Dermis blood vessel endothelial cell (primary cell): ENCODE data around the gene DCK. TPM values are rescaled to one million over a fixed set of nuclear protein-coding genes. Genes with fewer than 3 reads are reported as not detected.
"Not testable (repeated sequence)": the region's sequence is repeated elsewhere in the genome, so short reads cannot be mapped to it uniquely, and the experiment has no call there.

Experiments used
- DNase-seq: peaks from one replicate; pipeline ENCODE4 v3.0.0; 2010
- total RNA-seq: library from RNA; depleted of rRNA; stranded (reverse); fragments of >200 nt; gene quantifications from 2 replicates; pipeline ENCODE4 v1.2.3, GENCODE V29; 2014

Gene DCK
- 27.8 and 29.4 TPM in 2 replicates for total RNA-seq

GRCh38 chr4:70993181-70994068, at the start of gene DCK:
TSS of gene DCK (plus strand) at chr4:70993649. CDS start at chr4:70993836, 187 bp downstream.
- peak; percentile 95 for DNase-seq

- no peak for DNase-seq
These were observed 48.4 kb upstream of the DCK start for GRCh38 chr4:70945046-70945445.

DNA sequence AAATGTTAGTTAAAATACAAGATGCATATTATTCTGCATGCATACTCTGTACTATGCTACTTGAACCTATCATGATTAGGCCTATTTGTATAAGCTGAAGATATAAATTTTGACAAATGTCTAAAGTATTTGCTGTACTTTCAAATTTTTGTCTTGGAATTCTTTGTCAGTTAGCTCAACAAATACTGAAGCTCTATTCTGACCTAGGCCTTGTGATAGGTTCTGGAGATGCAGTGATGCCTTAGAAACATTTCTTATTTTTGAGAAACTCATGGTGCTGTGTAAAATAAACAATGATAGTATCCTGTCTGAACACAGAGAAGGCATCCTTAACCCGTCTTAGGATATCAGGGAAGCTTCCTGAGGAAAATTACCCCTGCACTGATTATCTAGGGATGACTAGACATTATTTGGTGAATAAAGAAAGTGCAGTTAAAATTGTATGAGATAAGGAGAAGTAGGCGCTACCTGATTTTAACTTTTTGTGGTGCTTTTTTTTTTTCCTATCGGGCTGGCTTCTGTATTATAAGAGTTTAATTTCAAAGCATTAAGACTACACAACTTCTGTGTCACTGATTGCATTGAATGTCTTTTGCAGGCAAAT, 47.9 kb upstream of the DCK start:
- no peak for DNase-seq

DNA sequence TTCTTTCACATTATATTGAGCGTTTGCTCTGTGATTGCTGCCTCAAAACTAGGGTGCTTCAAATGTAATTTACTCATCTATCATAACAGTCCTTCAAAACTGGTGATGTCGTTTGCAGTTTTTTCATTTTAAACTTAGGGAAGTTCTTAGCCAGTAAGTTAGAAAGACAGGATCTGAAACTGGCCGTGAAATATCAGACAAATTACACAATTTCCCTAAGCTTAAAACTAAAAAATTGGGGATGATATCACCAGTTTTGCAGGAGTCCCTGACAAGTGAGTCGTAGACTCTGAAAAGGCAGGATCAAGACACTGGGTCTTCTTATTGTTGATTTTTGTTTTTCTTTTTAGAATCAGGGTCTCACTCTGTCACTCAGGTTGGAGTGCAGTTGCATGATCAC, 46.5 kb upstream of the DCK start:
- DNase-seq = no peak

GRCh38 chr4:70948665-70949260, 44.7 kb upstream of the DCK start:
- no peak for DNase-seq

DNA sequence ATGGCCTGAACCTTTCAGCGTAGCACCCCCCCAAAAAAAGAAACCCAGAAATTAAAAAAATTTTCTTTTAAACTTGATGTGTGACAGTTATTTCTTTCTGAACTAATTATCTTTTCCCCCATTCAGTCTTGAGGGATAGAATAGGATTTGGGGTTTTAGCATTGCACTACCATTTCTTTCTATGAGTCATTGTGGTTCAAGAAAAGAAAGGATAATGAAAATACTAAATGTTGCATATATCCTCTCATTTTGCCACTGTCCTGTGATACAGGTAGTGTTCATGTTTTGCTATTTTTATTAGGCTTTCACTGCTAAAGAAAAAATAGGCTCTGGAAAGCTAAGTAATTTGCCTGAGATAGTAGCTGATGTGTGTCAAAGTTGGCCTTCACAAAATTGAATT, 39.4 kb upstream of the DCK start:
- no peak for DNase-seq

- DNase-seq = no peak
These were observed 36.8 kb upstream of the DCK start for GRCh38 chr4:70956549-70957210.

- DNase-seq = no peak
These were observed 34.8 kb upstream of the DCK start for GRCh38 chr4:70958681-70959080.

- DNase-seq = no peak
These were observed 24.4 kb upstream of the DCK start for GRCh38 chr4:70969076-70969475.

DNA sequence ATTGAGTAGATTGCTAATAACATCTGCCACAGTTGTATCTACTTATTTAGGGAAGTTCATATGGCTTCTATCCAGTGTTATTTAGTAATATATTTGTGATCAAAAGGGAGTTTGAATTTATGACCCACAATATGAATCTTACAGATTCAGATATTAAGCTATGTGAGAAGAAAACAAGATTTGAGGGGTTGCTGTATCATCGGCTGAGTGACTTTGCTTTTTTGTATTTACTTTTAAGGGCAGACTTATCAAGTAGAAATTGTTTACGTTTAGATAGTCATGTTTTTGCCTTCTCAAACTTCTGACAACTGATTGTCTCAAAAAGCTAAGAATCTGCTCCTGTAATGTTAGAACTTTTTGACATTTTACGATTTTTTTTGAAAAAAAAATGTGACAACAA, 17.2 kb upstream of the DCK start:
- no peak for DNase-seq

DNA sequence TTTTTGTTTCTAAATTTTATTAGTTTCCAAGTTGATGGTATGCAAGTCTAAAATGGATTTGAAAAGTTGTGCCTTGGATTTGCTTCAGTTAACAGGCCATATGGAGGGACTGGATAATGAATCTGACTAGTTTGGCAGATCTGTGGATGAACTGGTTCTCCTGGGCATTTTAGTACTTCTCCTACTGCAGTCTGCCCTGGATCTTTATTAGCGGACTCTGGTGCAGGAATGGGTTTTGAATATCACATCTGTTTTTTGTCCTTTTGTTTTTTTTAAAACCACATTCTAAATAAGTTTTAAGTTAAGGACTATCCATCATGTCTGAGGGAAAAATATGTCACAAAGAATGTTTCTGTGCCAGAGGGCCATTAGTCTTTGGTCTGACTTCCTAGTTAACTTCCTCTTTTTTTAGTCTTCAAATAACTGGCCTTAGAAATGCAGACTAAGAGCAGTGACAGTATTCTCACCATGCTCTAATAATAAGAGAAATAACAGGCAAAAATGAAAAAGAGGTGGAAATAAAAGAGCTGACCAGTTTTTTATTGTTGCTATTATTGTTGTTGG, 13.9 kb upstream of the DCK start:
- DNase-seq = peak; percentile 22

GRCh38 chr4:70980196-70980595, 13.3 kb upstream of the DCK start:
- no peak for DNase-seq

DNA sequence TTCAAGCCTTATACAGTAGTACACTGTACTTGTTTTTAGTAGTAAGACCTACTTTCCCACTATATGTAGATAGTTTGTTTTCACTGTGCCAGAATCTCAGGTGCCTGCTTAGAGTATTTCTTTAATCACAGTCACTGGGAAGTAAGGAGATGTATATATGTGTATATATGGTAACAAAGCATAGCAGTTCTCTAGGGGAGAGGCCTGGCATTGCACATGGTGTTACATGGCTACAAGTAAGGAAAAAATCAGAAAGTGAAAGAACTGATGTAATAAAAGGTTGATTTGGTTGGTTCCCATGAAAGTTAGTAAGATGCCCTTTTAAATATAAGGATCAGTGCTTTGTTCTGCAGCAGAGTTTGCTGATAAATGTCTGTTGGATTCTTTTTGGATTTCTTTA, 9.3 kb upstream of the DCK start:
- DNase-seq = no peak

DNA sequence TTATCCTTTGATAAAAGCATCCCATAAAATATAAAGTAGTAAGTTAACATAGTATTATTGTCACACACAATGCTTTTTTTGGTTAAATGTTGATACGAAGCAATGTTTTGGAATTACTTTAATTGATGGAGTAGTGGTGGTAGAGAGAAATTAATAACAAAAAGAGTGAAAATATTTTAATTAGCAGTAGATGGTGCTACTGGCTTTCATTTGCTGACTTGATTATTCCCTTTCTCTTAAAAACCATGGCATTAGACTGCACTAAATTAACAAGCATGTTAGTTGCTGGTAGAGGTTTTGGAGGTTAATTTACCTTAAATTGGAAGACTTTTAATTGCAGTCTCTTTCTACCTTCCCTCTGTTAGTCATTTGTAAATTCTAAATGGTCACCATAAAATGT, 8.9 kb upstream of the DCK start:
- no peak for DNase-seq

- DNase-seq = no peak
These were observed 1.9 kb upstream of the DCK start for GRCh38 chr4:70991596-70991995.

- no peak for DNase-seq
These were observed 1.0 kb upstream of the DCK start for GRCh38 chr4:70992391-70992881.

GRCh38 chr4:70994069-70994366, 569 bp downstream of the DCK start:
- DNase-seq = no peak

DNA sequence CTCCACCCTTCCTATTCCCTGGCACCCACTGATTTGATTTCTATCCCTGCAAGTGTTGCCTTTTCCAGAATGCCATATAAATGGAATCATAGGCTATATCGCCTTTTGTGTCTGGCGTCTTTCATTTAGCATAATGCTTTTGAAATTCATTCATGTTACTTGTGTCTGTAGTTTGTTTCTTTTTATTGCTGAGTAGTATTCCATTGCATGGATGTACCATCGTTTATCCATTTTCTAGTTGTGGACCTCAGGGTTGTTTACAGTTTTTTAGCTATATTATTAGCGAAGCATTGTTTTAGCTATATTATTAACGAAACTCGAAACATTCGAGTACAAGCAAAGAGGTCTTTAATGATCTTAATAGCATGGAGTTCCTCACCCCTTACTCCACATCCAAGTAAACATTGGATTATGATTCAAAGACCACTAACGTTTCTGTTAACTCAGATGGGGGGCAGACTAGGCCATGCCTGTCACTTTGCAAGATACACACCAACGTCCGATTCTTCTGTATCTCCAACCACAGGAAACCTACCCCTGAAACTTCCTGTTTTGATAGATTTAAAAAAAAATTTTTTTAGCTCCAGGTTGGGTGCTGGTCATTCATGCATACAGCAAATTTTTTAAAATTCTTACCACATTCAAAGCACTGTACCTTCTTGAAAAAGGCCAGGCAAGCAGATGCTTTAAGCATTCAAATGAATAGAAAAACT, 1.1 kb downstream of the DCK start:
- no peak for DNase-seq

- no peak for DNase-seq
These were observed 2.5 kb downstream of the DCK start for GRCh38 chr4:70996018-70996360.

DNA sequence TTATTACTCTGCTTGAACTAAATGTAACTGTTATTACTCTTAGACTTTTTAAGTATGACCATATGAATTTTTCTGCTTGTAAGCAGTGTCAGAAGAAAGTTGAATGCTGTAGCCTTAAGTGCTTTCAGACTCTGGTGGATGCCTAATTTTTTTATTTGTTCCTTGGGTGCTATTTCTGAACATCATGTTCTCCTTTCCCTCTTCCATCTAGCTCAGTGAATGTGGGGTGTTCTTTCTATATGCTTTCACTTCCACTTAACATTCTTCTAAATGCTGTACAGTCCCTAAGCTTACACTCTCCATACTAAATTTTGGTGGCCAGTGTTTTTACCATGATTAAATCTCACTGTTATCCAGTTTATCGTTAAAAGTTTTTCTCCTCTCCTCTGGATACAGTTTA, 3.6 kb downstream of the DCK start:
- peak; percentile 26 for DNase-seq

- peak; percentile 19 for DNase-seq
These were observed 4.1 kb downstream of the DCK start for GRCh38 chr4:70997546-70997945.

- DNase-seq = not testable (repeated sequence)
These were observed 6.2 kb downstream of the DCK start for GRCh38 chr4:70999639-71000038.
